ENCODE data around the gene ZDHHC4.
A peak's percentile ranks its signal among the peaks of the same experiment; 100 is the strongest.

The ZDHHC4 gene
- 21.3 to 29.8 reads per million in 2 experiments for total RNA-seq

DNA sequence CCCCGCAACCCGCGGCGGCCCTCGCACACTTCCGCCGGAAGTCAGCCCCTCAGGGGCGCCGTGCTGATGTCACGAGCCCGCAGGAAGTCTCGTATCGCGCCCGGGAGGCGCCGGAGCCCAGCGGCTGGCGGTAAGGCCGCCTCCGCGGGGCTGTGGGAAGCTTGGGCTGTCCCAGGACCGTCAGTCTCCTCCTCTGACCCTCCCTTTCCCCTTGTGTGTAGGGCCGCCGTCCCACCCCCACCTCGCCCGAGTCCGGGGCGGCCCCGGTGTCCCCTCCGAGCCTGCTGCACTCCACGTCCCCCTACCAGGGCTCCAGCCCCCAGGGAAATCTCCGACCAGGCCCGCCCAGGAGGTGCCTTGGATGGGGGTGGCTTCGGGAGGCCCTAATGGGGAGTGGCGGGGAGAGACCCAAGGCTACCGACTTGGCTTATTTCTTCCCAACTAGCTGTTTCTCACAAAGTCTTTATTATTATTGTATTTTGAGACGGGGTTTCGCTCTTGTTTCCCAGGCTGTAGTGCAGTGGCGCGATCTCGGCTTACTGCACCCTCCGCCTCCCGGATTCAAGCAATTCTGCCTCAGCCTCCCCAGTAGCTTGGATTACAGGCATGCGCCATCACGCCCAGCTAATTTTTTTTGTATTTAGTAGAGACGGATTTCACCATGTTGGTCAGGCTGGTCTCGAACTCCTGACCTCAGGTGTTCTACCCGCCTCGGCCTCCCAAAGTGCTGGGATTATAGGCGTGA is at the start of gene ZDHHC4:
Gene ZDHHC4 (plus strand): TSS at position 86 of the 745 bp plus-strand sequence. CDS start 3,108 bp downstream, outside the sequence.
- peak; percentile 75 for DNase-seq (ENCODE audit: low read depth)

DNA sequence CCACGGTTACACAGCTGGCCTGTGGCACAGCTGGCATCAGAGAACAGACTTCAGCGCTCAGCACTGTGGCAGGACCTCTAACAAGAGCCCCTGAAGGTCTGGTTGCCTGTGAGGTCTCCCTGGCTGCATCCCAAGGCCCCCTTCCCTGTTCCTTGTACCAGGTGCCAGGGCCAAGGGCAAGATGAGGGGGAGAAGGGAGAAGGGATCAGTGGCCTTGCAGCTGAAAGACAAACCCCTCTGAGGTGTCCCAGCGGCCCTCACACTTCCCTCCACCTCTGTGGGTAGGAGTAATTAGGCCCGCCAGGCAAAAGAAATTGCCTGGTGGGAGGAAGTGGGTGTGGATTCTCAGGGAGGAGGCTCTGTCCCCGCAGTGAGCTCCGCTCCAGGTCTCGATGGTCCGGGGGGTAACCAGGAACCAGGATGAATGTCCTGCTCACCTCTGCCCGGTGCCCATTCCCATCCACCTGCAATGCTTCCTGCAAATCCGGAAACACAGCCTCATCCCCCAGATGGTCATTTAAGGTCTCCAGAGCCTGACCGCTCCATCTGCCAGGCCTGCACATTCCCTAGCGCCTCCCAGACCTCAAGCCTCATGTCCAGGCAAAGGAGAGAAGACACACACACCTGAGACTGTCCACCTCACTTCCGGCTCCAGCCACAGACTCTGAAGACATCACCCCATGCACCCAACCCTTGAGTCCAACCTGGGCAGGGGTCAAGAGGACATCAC is 48.7 kb upstream of the ZDHHC4 start:
- no peak for DNase-seq (ENCODE audit: low read depth)

- DNase-seq (ENCODE audit: low read depth) = no peak
These were observed 47.6 kb upstream of the ZDHHC4 start for GRCh38 chr7:6529643-6530042.

GRCh38 chr7:6530626-6531491 is 46.4 kb upstream of the ZDHHC4 start:
- peak; percentile 39 for DNase-seq (ENCODE audit: low read depth)

GRCh38 chr7:6531492-6532279 is 45.6 kb upstream of the ZDHHC4 start:
- DNase-seq (ENCODE audit: low read depth) = no peak

DNA sequence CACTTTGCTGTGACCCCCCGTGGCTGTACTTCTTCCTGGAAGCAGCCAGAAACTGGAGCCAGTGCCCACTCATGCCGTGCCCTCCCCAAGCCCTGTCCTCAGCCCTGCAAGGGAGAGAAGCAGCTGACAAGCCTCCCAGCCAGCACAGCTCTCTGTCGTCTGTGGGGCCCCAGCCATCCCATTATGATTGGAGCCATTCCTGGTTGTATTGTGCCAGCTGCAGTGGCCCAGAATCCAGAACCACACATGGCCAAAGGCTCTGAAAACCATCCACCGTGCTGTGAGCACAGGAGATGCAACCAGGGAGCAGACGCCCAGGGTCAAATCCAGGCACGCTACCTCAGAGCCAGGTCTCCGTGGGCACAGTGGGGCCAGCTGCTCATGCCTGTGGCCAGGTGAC is 44.7 kb upstream of the ZDHHC4 start:
- DNase-seq (ENCODE audit: low read depth) = no peak

DNA sequence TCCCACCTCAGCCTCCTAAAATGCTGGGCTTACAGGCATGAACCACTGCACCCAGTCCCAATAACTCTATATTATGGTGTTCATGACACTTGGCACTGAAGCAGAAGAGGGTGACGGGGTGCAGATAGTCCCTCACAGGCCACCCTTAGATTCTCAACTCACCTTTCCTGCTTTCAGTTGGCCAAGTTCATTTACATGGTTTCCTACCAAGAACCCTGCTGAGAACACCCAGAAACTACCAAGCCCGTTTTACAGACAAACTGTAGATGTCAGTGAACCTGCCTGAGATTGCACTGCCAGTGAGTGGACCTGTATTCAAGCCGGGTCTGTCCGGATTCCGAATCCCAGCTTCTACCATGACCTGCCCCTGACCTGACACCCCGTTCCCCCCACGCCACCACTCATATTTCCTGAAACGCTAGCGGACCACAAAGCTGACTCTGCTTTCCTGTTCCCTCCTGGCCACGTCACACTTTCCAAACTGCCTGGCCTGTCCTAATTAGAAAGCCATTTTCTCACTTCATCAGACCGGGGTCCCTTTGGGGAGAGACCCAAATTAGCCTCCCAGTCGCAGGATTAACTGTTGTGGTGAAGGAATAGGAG is 43.3 kb upstream of the ZDHHC4 start:
- no peak for DNase-seq (ENCODE audit: low read depth)

GRCh38 chr7:6536262-6537260 is 40.7 kb upstream of the ZDHHC4 start:
- no peak for DNase-seq (ENCODE audit: low read depth)

GRCh38 chr7:6542368-6542767 is 34.9 kb upstream of the ZDHHC4 start:
- no peak for DNase-seq (ENCODE audit: low read depth)

- DNase-seq (ENCODE audit: low read depth) = no peak
These were observed 31.7 kb upstream of the ZDHHC4 start for GRCh38 chr7:6545398-6546126.

- no peak for DNase-seq (ENCODE audit: low read depth)
These were observed 30.6 kb upstream of the ZDHHC4 start for GRCh38 chr7:6546498-6547251.

GRCh38 chr7:6547400-6547799 is 29.9 kb upstream of the ZDHHC4 start:
- DNase-seq (ENCODE audit: low read depth) = no peak

DNA sequence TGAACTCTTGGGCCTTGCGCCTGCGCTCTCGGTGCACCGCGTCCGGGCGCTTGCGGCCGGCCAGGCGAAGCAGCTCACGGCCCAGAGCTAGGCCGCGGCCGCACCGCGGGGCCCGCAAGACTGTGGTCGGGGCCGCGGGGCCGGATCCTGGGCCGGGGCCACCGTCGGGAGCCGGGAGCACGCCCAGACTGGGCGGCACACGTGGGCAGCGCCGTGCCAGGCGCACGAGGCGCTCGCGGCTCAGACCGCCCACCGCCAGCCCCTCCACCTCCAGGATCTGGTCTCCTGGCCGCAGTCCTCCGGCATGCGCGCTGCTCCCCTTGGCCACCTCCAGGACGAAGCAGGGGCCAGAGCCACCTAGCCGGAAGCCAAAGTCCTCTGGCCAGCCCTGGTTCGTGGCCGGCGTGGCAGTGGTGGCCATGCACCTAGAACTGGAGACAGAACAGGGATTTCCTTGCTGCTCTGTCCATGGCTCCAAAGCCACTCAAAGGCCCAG is 26.2 kb upstream of the ZDHHC4 start, which contains the start of gene GRID2IP:
Gene GRID2IP (minus strand): TSS at position 446 of the 496 bp plus-strand sequence. CDS start 25 bp downstream, at position 421.
- no peak for DNase-seq (ENCODE audit: low read depth)

GRCh38 chr7:6553448-6554044 is 23.7 kb upstream of the ZDHHC4 start:
- DNase-seq (ENCODE audit: low read depth) = no peak

DNA sequence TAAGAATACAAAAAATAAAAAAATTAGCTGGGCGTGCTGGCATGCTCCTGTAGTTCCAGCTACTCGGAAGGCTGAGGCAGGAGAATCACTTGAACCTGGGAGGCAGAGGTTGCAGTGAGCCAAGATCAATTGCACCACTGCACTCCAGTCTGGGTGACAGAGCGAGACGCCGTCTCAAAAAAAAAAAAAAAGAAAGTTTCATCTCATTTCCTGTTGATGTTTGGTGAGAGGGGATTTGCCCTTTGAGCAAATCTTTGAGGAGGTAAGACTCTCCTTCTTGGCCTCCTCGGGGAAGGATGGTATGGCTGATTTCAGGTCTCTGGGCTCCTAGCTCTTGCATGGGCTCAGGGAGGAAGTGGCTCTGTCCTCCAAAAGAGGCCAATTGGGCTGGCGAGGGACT is 22.4 kb upstream of the ZDHHC4 start:
- DNase-seq (ENCODE audit: low read depth) = no peak

DNA sequence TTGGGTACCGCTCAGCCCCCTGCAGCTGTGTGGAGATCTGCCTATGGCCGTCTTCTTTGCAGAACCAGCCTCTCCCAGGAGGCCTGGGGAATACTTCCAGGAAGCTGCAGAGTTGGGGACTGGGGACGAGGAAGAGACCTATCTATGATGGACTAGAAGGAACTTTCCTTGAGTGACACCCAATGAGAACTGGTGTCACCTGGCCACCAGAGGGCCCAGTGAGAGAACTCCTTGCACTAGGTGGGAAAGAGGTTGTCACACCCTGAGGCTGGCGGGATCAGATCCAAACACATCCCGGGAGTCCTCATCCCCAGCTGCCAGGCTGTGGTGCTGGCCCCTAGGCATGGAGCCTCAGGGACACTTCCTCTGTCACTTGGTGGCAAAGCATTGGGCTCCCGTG is 21.1 kb upstream of the ZDHHC4 start:
- no peak for DNase-seq (ENCODE audit: low read depth)

DNA sequence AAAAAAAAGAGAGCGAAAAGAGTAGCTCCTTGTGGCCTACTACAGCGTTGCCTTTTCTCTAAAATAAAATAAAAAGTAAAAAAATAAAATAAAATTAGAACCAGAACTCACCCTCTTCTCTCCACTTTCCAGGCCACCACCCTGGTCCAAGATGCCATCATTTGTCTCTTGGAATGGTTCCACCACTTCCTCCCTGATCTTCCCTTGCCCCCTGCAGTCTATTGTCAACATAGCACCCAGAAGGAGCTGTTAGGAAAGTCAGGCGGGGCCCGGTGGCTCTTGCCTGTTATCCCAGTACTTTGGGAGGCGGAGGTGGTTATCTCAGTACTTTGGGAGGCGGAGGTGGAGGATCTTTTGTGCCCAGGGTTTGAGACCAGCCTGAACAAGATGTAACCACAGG is 18.4 kb upstream of the ZDHHC4 start:
- DNase-seq (ENCODE audit: low read depth) = no peak

- DNase-seq (ENCODE audit: low read depth) = no peak
These were observed 17.4 kb upstream of the ZDHHC4 start for GRCh38 chr7:6559896-6560295.

Measured in T follicular helper cell (primary cell).